NCI-H345 treated with DMSO at 0.1 percent for 48 hours (cell line): ENCODE data around the gene MMP28.

Experiments used
- DNase-seq: peaks from one replicate; lab custom pipeline; 2025; ENCODE audit not compliant: unreplicated experiment; lab: John Stamatoyannopoulos, UW

The MMP28 gene

GRCh38 chr17:35801583-35802224 is 6.3 kb upstream of the MMP28 start:
- no peak for DNase-seq

GRCh38 chr17:35799942-35800341 is 4.5 kb upstream of the MMP28 start:
- DNase-seq, result no peak

- no peak for DNase-seq
Measured at GRCh38 chr17:35797918-35798317, 2.5 kb upstream of the MMP28 start.

GRCh38 chr17:35797370-35797769 is 1.9 kb upstream of the MMP28 start:
- DNase-seq, result no peak

- no peak for DNase-seq
Measured at GRCh38 chr17:35796942-35797341, 1.5 kb upstream of the MMP28 start.

- DNase-seq, result no peak
Measured at GRCh38 chr17:35795871-35796265, 427 bp upstream of the MMP28 start.

- no peak for DNase-seq
Measured at GRCh38 chr17:35793257-35793656, 2.2 kb downstream of the MMP28 start.

- no peak for DNase-seq
Measured at GRCh38 chr17:35791681-35792350, 3.6 kb downstream of the MMP28 start.

- DNase-seq, result no peak
Measured at GRCh38 chr17:35790841-35791240, 4.6 kb downstream of the MMP28 start.

- DNase-seq, result no peak
Measured at GRCh38 chr17:35788477-35789368, 6.7 kb downstream of the MMP28 start.

GRCh38 chr17:35786941-35787432 is 8.5 kb downstream of the MMP28 start:
- DNase-seq, result no peak

GRCh38 chr17:35784895-35785294 is 10.5 kb downstream of the MMP28 start:
- no peak for DNase-seq

GRCh38 chr17:35780950-35781349 is 14.5 kb downstream of the MMP28 start:
- no peak for DNase-seq

GRCh38 chr17:35778641-35779196 is 16.7 kb downstream of the MMP28 start:
- no peak for DNase-seq

GRCh38 chr17:35775583-35775982 is 19.9 kb downstream of the MMP28 start:
- no peak for DNase-seq

- no peak for DNase-seq
Measured at GRCh38 chr17:35775039-35775438, 20.4 kb downstream of the MMP28 start.

- no peak for DNase-seq
Measured at GRCh38 chr17:35774499-35774898, 20.9 kb downstream of the MMP28 start.

- DNase-seq, result no peak
Measured at GRCh38 chr17:35773679-35774425, 21.6 kb downstream of the MMP28 start.

GRCh38 chr17:35773129-35773528 is 22.3 kb downstream of the MMP28 start:
- no peak for DNase-seq

GRCh38 chr17:35769895-35770486 is 25.4 kb downstream of the MMP28 start:
- no peak for DNase-seq
